ENCODE results near the gene TOR2A. TPM values are rescaled to one million over a fixed set of nuclear protein-coding genes. Genes with fewer than 3 reads are reported as not detected.
A peak's percentile ranks its signal among the peaks of the same experiment; 100 is the strongest.

Gene TOR2A
- total RNA-seq, 1 experiment from 2014 or later, result 13.2 TPM

DNA sequence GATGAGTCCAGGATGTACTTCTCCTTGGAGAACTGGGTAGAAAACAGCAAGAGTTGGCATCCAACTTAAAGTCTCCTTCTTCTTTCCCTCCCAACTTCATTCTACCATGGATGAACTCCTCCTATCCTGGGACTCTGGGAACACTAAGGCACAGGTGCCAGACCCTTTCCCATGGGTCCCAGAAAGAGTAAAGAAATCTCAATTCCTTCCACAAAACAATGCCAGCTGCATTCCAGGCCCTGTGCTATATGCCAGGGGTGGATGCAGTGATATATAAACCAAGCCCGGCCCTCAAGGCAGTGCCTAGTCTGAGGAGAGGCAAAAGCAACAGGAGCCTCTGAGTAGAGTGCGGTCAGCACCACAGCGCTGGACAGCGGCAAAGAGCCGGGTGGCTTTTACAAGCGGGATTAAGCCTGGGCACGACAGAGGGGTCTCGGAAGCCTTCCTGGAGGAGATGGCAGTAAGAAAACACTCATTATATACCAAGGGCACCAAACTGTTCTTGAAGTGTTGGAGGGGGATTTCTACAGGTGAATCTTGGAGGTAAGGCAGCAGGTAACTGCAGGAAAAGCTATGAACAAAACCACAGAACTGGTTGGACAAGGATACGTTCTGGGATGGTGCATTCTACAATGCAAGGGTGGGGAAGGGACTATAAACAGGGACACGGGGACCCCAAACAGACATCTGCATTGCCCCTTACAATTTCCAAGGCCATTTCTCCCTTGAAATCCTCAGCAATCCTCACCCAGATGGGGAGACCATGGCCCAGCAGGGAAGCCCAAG, 16.4 kb upstream of the TOR2A start:
- Mint-ChIP-seq H3K36me3 (ENCODE audit: insufficient read depth in 1 of 3, low read depth in 3 of 3) (peaks cover 0 to 12% (median 0%) of the 10 kb centered on the region in 3 experiments; a peak in 2 of 7 replicates), H3K9me3 (no peaks in the 10 kb centered on the region), H3K4me3 (peak overlapping the region in 1 of 2 experiments; percentile 2; a peak in 1 of 5 replicates), H3K27me3 (ENCODE audit: low read depth) (peaks cover 39% of the 10 kb centered on the region), H3K4me1 (peaks cover 3 to 9% of the 10 kb centered on the region in 2 experiments; a peak in 2 of 4 replicates), H3K27ac (no peak overlapping the region)
- Histone ChIP-seq H3K9ac (ENCODE audit: extremely low read depth, insufficient read length, low read length) (no peak overlapping the region), H3K14ac (ENCODE audit: insufficient read depth, low read length) (no peak overlapping the region), H4K91ac (ENCODE audit: insufficient read length, low read depth, low read length) (no peak overlapping the region), H2BK12ac (ENCODE audit: insufficient read length, low read depth, low read length) (no peak overlapping the region), H2BK5ac (ENCODE audit: insufficient read length, low read length) (no peak overlapping the region), H3K23ac (ENCODE audit: insufficient read length, low read depth, low read length) (no peak overlapping the region), H3K27ac (ENCODE audit: insufficient read length, low read depth, low read length) (no peak overlapping the region), H4K8ac (replicated peaks; ENCODE audit: insufficient read length, low read depth, low read length) (no peak overlapping the region), H3K4me2 (ENCODE audit: insufficient read depth, insufficient read length, low read length) (no peak overlapping the region), H3K4ac (ENCODE audit: low read depth, low read length) (no peak overlapping the region), H2AK5ac (ENCODE audit: insufficient read length, low read length) (no peak overlapping the region), H3K23me2 (ENCODE audit: insufficient read length, low read depth, low read length, poor library complexity, severe bottlenecking) (peaks cover 6% of the 10 kb centered on the region), H3K9me3 (ENCODE audit: control insufficient read depth, low read depth, low read length) (no peaks in the 10 kb centered on the region), H3K79me2 (ENCODE audit: insufficient read depth, low read length) (no peaks in the 10 kb centered on the region), H3K4me1 (ENCODE audit: insufficient read depth, low read length) (peaks cover 3% of the 10 kb centered on the region; the same call in 1 of the 2 replicates), H3T11ph (ENCODE audit: low read length) (no peak overlapping the region), H2BK15ac (ENCODE audit: low read depth, low read length) (no peak overlapping the region), H4K5ac (ENCODE audit: insufficient read length, low read depth, low read length) (no peak overlapping the region), H2BK20ac (ENCODE audit: low read depth, low read length, poor library complexity, severe bottlenecking) (no peak overlapping the region), H3K56ac (ENCODE audit: insufficient read length, low read depth, low read length) (no peak overlapping the region), H3K79me1 (ENCODE audit: insufficient read depth, low read depth, low read length, poor library complexity, severe bottlenecking) (no peaks in the 10 kb centered on the region), H3K27me3 (ENCODE audit: insufficient read depth, low read length) (no peaks in the 10 kb centered on the region; the same call in 1 of the 2 replicates), H4K20me1 (ENCODE audit: control insufficient read depth, insufficient read depth, insufficient read length) (no peaks in the 10 kb centered on the region), H2BK120ac (ENCODE audit: low read depth, low read length, poor library complexity, severe bottlenecking) (no peak overlapping the region), H3K18ac (ENCODE audit: insufficient read length, low read depth, low read length) (no peak overlapping the region), H2AFZ (ENCODE audit: low read length) (no peak overlapping the region)
- no CpG with 5 or more reads among the region's 10 CpGs for WGBS (ENCODE audit: extremely low coverage, insufficient read length, low lambda C conversion rate)
- TF ChIP-seq, protein P1, sequence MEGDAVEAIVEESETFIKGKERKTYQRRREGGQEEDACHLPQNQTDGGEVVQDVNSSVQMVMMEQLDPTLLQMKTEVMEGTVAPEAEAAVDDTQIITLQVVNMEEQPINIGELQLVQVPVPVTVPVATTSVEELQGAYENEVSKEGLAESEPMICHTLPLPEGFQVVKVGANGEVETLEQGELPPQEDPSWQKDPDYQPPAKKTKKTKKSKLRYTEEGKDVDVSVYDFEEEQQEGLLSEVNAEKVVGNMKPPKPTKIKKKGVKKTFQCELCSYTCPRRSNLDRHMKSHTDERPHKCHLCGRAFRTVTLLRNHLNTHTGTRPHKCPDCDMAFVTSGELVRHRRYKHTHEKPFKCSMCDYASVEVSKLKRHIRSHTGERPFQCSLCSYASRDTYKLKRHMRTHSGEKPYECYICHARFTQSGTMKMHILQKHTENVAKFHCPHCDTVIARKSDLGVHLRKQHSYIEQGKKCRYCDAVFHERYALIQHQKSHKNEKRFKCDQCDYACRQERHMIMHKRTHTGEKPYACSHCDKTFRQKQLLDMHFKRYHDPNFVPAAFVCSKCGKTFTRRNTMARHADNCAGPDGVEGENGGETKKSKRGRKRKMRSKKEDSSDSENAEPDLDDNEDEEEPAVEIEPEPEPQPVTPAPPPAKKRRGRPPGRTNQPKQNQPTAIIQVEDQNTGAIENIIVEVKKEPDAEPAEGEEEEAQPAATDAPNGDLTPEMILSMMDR (conservative IDR thresholded peaks at IDR 0.05), result no peak
- peak; percentile 68 for DNase-seq
